ENCODE data around the gene GIPC2.
A peak's percentile ranks its signal among the peaks of the same experiment; 100 is the strongest.
"Not testable (repeated sequence)": the region's sequence is repeated elsewhere in the genome, so short reads cannot be mapped to it uniquely, and the experiment has no call there.

Gene GIPC2

GRCh38 chr1:78061825-78062523, 16.2 kb downstream of the GIPC2 start:
- no peak overlapping the region for H3K4me3 ChIP-seq (replicated peaks; ENCODE audit: low read depth, low read length)
- no peak for TF ChIP-seq CTCF (IDR thresholded peaks at IDR 0.05; ENCODE audit: low read length, missing control alignments)
- DNase-seq (ENCODE audit: low read depth): peak; percentile 37

GRCh38 chr1:78064886-78065285, 19.1 kb downstream of the GIPC2 start:
- H3K4me3 ChIP-seq (replicated peaks; ENCODE audit: low read depth, low read length); DNase-seq (ENCODE audit: low read depth): not testable (repeated sequence)

- TF ChIP-seq CTCF (IDR thresholded peaks at IDR 0.05; ENCODE audit: low read length, missing control alignments): no peak
- DNase-seq (ENCODE audit: low read depth): no peak
- no peak overlapping the region for H3K4me3 ChIP-seq (replicated peaks; ENCODE audit: low read depth, low read length)
These were observed 23.0 kb downstream of the GIPC2 start for GRCh38 chr1:78068681-78069283.

GRCh38 chr1:78069784-78070183, 24.0 kb downstream of the GIPC2 start:
- no peak for TF ChIP-seq CTCF (IDR thresholded peaks at IDR 0.05; ENCODE audit: low read length, missing control alignments)
- no peak overlapping the region for H3K4me3 ChIP-seq (replicated peaks; ENCODE audit: low read depth, low read length)
- DNase-seq (ENCODE audit: low read depth): no peak

- no peak for DNase-seq (ENCODE audit: low read depth)
These were observed 24.4 kb downstream of the GIPC2 start for GRCh38 chr1:78070210-78070609.

GRCh38 chr1:78070758-78071157, 25.0 kb downstream of the GIPC2 start:
- no peak overlapping the region for H3K4me3 ChIP-seq (replicated peaks; ENCODE audit: low read depth, low read length)
- peak; percentile 55 for DNase-seq (ENCODE audit: low read depth)
- TF ChIP-seq CTCF (IDR thresholded peaks at IDR 0.05; ENCODE audit: low read length, missing control alignments): no peak

More at GRCh38 chr1:78070210-78070609, 24.4 kb downstream of the GIPC2 start:
- H3K4me3 ChIP-seq (replicated peaks; ENCODE audit: low read depth, low read length): no peak overlapping the region
- TF ChIP-seq CTCF (IDR thresholded peaks at IDR 0.05; ENCODE audit: low read length, missing control alignments): no peak

- DNase-seq (ENCODE audit: low read depth): no peak
- H3K4me3 ChIP-seq (replicated peaks; ENCODE audit: low read depth, low read length): no peak overlapping the region
- no peak for TF ChIP-seq CTCF (IDR thresholded peaks at IDR 0.05; ENCODE audit: low read length, missing control alignments)
These were observed 25.9 kb downstream of the GIPC2 start for GRCh38 chr1:78071696-78072095.
